ENCODE measurements around the gene TBRG1. TPM values are rescaled to one million over a fixed set of nuclear protein-coding genes. Genes with fewer than 3 reads are reported as not detected.

TBRG1 gene
- total and polyA plus RNA-seq, 2 of the 8 experiments (the other 6 are each of a cell fraction or from before 2014, with no cell fraction given): 16.3 to 26.7 TPM

DNA sequence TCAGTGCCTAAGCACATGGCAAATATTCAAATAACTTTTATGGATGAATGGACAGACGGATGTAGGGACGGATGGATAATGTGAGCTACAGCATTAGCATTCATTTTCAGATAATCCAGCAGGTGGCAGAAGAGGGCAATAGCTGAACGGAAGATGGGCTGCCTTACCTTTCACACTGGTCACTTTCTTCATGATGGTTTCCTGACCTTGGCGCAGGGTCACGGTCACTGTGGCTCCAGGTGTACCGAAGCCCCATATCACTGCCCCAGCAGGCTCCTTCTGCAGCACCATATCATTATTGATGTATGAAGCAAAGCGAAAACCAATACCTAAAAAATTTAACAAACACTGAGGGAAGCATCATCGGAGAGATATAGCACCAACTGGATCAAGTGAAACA is 46.5 kb downstream of the TBRG1 start (continued):
- TF ChIP-seq CTCF (IDR thresholded peaks at IDR 0.05; ENCODE audit: control extremely low read depth in 1 of 3, insufficient read depth in 1 of 3, low read depth in 1 of 3, low read length in 3 of 3): peak; percentile 6 to 80 (median 79)

Measured in H1 (cell line).